GM12801 (cell line): ENCODE data around the gene INPP5J.

Experiments used
- TF ChIP-seq, protein P1 (sequence below): IDR thresholded peaks from one replicate; pipeline ENCODE4 v1.5.1; 2011; ENCODE audit warnings: control low read depth; ENCODE audit not compliant: insufficient read length; ENCODE audit errors: extremely low read depth

The INPP5J gene

DNA sequence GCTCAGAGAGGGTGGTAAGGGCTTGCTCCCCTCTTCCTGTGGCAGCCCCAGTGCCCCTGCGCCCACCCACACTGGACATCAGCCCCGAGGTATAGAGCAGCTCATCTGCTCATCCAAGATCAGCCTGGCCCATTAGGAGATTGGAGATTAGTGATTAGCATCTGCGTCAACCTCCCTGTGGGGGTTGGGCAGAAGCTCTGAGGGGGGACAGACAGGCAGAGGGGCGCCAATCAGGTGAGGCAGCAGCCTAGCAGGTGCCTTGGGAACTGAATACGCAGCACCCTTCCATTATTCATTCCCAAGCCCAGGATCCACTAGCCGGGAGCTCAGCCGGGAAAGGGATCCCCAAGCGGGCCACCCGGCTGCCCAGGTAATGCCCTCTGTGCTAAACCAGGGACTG, 30.6 kb upstream of the INPP5J start:
- TF ChIP-seq, protein P1, sequence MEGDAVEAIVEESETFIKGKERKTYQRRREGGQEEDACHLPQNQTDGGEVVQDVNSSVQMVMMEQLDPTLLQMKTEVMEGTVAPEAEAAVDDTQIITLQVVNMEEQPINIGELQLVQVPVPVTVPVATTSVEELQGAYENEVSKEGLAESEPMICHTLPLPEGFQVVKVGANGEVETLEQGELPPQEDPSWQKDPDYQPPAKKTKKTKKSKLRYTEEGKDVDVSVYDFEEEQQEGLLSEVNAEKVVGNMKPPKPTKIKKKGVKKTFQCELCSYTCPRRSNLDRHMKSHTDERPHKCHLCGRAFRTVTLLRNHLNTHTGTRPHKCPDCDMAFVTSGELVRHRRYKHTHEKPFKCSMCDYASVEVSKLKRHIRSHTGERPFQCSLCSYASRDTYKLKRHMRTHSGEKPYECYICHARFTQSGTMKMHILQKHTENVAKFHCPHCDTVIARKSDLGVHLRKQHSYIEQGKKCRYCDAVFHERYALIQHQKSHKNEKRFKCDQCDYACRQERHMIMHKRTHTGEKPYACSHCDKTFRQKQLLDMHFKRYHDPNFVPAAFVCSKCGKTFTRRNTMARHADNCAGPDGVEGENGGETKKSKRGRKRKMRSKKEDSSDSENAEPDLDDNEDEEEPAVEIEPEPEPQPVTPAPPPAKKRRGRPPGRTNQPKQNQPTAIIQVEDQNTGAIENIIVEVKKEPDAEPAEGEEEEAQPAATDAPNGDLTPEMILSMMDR = no peak

DNA sequence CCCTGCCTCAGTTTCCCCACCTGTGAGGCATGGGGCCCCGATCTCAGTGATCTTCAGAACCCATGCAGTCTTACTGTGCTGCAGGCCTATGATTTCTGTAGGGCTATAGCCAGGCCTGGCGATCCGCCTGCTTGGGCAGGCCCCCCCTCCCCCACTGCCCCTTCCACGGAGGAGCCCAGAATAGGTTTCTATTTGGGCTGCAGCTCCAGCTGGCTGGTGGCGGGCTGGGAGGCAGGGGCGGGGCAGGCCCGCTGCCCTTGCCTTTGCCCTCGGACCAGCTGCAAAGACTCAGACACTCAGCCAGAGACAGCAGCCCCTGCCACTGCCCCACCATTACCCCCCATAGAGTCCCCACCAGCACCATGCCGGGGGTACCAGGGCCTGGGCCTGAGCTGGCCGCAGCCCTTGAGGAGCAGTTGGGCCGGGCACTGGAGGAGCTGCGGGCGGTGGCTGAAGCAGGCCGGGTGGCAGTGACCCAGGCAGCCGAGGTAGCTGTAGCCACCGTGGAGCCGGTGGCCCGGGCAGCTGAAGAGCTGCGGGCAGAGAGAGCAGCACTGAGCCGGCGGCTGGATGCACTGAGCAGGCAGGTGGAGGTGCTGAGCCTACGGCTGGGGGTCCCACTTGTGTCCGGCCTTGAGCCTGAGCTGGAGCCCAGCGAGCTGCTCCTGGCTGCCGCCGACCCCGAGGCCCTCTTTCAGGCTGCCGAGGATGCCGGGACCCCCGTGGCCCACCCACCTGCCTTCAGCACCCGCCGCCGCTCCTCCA, 29.5 kb upstream of the INPP5J start:
- TF ChIP-seq, protein P1 = no peak

DNA sequence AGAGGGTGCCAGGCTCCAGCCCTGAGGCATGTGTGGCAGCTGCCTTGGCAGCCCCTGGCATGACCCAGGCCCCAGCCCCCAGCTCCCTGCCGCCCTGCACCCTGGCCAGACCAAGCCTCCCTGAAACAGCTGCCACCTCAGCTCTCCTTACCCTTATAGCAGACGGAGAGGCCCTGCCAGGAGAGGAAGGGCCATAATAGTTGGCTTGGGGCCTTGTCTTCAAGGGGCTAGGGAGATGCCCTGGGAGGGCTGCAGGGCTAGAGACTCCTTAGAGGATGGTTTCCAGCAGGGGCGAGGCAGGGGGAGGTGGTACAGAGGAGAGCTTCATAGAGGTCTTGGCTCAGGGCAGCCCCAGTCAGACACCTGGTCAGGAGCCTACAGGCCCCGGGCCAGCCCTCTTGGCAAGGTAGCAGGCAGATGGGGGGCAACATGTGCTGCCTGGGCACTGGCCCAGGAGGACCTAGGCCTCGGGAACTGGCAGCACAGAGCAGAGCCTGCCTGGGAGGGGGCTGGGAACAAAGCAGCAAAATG, 28.7 kb upstream of the INPP5J start:
- TF ChIP-seq, protein P1 = no peak

DNA sequence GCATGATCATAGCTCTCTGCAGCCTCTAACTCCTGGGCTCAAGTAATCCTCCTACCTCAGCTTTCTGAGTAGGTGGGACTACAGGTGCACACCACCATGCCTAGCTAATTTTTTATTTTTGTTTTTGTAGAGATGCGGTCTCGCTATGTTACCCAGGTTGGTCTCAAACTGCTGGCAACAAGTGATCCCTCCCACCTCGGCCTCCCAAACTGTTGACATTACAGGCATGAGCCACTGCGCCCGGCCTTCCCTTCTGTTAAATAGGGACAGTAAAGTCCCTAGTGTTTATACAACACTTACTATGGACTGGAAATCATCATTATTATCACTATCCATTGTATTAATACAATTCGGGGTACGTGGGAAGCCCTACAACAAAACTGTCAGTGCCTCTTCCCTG, 28.0 kb upstream of the INPP5J start:
- TF ChIP-seq, protein P1 = no peak

DNA sequence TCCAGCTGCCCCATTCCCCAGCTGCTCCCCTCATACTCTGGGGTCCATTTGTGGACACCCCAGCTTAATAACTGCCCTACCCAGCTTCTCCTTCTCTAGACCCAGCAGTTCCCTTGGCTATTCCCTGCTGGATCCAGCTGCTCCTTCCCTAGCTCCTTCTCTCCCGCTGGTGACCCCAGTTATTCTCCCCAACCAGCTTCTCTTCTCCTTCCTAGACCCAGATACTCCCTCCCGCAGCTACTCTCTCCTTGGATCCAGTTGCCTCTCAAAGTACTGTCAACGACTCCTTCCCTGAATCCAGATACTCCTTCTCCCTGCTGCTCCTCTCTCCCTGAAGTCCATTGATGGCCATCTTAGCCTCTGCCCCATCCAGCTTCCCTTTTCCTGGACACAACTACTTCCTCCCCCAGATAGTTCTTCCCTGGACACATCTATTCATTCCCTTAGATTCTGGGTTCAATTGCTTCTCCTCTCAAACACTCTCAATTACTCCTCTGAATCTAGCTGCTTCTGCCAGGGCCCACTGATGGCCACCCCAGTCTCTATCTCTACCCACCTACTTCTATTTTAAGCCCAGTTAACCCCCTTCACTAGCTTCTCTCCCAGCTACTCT, 27.0 kb upstream of the INPP5J start:
- TF ChIP-seq, protein P1 = no peak

DNA sequence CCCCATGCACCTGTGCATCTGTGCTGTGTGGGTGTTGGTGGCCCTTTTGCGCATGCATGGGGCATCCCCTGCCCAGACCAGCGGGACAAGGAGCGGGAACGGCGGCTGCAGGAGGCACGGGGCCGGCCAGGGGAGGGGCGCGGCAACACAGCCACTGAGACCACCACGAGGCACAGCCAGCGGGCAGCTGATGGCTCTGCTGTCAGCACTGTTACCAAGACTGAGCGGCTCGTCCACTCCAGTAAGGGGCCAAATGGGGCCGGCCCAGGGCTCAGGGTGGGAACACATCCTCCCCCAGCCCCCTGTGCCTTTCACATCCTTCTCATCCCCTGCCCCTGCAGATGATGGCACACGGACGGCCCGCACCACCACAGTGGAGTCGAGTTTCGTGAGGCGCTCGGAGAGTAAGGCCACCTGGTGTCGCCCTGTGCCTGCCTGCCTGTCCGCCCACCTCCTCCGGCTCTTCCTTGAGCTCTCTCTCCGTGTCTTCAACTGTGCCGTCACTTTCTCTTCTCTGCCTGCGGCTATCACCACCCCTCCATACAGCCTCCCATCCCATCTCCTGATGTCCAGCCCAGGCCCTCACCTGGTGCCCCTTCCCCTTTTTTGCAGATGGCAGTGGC, 26.0 kb upstream of the INPP5J start:
- TF ChIP-seq, protein P1 = no peak

DNA sequence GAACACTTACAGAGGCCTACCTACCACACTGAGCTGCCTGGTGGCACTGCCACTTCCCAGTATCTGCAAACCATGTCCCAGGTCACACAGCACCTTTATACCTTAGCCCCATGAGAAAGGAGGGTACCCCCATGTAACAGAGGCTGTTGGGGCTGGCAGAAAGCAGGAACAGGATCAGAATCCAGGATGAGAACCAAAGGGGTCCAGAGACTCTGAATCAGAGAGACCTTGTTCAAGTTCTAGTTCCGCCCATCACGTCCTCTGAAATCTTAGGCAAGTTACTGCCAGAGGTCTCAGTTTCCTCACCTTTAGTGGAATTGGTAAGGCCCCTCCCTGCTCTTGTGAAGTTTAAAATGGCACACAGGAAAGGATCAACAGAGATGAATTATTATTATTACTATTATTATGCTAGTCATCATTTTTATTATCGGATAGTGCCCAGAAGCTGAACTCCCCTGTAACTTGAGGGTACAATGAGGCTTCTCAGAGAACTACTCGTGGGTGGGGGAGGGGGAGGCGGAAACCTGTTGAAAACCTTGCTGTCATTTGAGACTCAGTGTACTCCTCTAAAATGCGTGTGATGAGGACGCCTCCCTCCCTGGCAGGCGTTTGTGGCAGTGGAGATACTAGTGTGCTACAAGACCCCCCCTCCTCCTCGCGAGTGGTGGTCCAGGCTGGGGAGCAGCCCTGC, 24.7 kb upstream of the INPP5J start:
- TF ChIP-seq, protein P1 = no peak
